GM12878 (cell line): ENCODE results near the gene USP37. TPM values are rescaled to one million over a fixed set of nuclear protein-coding genes. Genes with fewer than 3 reads are reported as not detected.
A peak's percentile ranks its signal among the peaks of the same experiment; 100 is the strongest.

Source experiments
- ATAC-seq: fragments of 200-7000 bp; cut with Tn5 transposase; 3 replicates; pipeline ENCODE4 v1.9.1; 2020; ENCODE audit warnings: mild to moderate bottlenecking, moderate library complexity
- BruUV-seq: library from RNA; stranded (reverse); fragments of 400-500 nt; replicated peaks from 2 replicates; lab custom pipeline; 2021; lab: Mats Ljungman, UMichigan
- CTCF ChIA-PET: fragments of 300-600 bp; sonication (Branson Sonifier 250); formaldehyde crosslinking; extraction: SDS; loops from one replicate; lab custom pipeline; 2021; ENCODE audit warnings: inconsistent platforms; lab: Yijun Ruan, JAX
- POLR2A ChIA-PET: fragments of 350-600 bp; formaldehyde crosslinking; extraction: SDS; loops from one replicate; lab custom pipeline; 2021; ENCODE audit warnings: inconsistent platforms; lab: Charles Lee
- RAD21 ChIA-PET: fragments of 300-600 bp; sonication (Branson Sonifier 250); formaldehyde crosslinking; loops from one replicate; lab custom pipeline; 2023; ENCODE audit warnings: antibody characterized with exemption; ENCODE audit not compliant: unreplicated experiment; lab: Charles Lee
- SMC1A ChIA-PET: fragments of 300-600 bp; sonication (Branson Sonifier 250); formaldehyde crosslinking; loops from one replicate; lab custom pipeline; 2023; ENCODE audit not compliant: unreplicated experiment, uncharacterized antibody; lab: Charles Lee
- DNase-seq: peaks from one replicate; pipeline ENCODE4 v3.0.0-alpha.2; 2011; ENCODE audit warnings: low read depth, low spot score
- FAIRE-seq: peaks from 3 replicates; lab custom pipeline; 2011; peaks lifted over from hg19 to GRCh38; lab: Jason Lieb, UNC
- H2AFZ ChIP-seq: 2 replicates; pipeline ENCODE4 v1.6.0; 2011; ENCODE audit warnings: low read depth, low read length, control low read depth; ENCODE audit not compliant: control insufficient read depth
- H3K27ac ChIP-seq: 2 replicates; pipeline ENCODE4 v1.5.1; 2011; ENCODE audit warnings: control low read depth; ENCODE audit not compliant: control insufficient read depth, insufficient read depth
- H3K27me3 ChIP-seq, 2 experiments: replicated peaks in 1 of 2; 2 replicates each; pipeline versions ENCODE4 v1.6.0 to v1.6.1; 2011; ENCODE audit warnings: low read length in 1 of 2; ENCODE audit not compliant: control insufficient read depth in 2 of 2, insufficient read depth in 2 of 2
- H3K36me3 ChIP-seq, 2 experiments: 2 replicates each; pipeline ENCODE4 v1.5.1; 2011; ENCODE audit warnings: low read length in 1 of 2; ENCODE audit not compliant: control insufficient read depth in 2 of 2, insufficient read depth in 2 of 2
- H3K4me1 ChIP-seq: 2 replicates; pipeline ENCODE4 v1.6.1; 2011; ENCODE audit warnings: mild to moderate bottlenecking, low read length, moderate library complexity, mixed read lengths; ENCODE audit not compliant: control insufficient read depth, insufficient read depth
- H3K4me2 ChIP-seq: 2 replicates; pipeline ENCODE4 v1.6.0; 2011; ENCODE audit warnings: control low read depth; ENCODE audit not compliant: control insufficient read depth, insufficient read depth
- H3K4me3 ChIP-seq: fragments of 200-600 bp; sonication (generic); 2 replicates; pipeline ENCODE4 v1.5.1; 2016
- H3K79me2 ChIP-seq: 2 replicates; pipeline ENCODE4 v1.6.0; 2011; ENCODE audit warnings: low read length; ENCODE audit not compliant: control insufficient read depth, insufficient read depth
- H3K9ac ChIP-seq: 2 replicates; pipeline ENCODE4 v1.8.0; 2011; ENCODE audit warnings: low read length, control low read depth, mixed read lengths; ENCODE audit not compliant: control insufficient read depth, insufficient read depth
- H3K9me3 ChIP-seq: replicated peaks from 3 replicates; pipeline ENCODE4 v1.5.1; 2011; ENCODE audit warnings: mild to moderate bottlenecking, low read length; ENCODE audit not compliant: control insufficient read depth, insufficient read depth
- H4K20me1 ChIP-seq: 2 replicates; pipeline ENCODE4 v1.6.0; 2011; ENCODE audit not compliant: control insufficient read depth, insufficient read depth
- BHLHE40 ChIP-seq, 2 experiments: fragments of 450-650 bp in 1 of 2; IDR thresholded peaks; 2 replicates each; pipeline ENCODE4 v1.6.1; 2011 to 2017; ENCODE audit warnings: low read depth in 2 of 2, borderline replicate concordance in 1 of 2, improper control_type of control experiment in 1 of 2, low read length in 1 of 2, mild to moderate bottlenecking in 1 of 2
- FOXM1 ChIP-seq: IDR thresholded peaks from 2 replicates; pipeline ENCODE4 v1.6.1; 2012; ENCODE audit warnings: low read depth, mild to moderate bottlenecking, inconsistent platforms, low read length, moderate library complexity
- IKZF1 ChIP-seq: fragments of 450-650 bp; conservative IDR thresholded peaks from 2 replicates; pipeline ENCODE4 v1.6.1; 2017; ENCODE audit warnings: antibody characterized with exemption, mild to moderate bottlenecking
- MEF2B ChIP-seq: fragments of 450-650 bp; IDR thresholded peaks from 2 replicates; pipeline ENCODE4 v1.6.1; 2018; ENCODE audit warnings: mild to moderate bottlenecking, moderate library complexity; ENCODE audit not compliant: partially characterized antibody, poor library complexity, severe bottlenecking
- RFX5 ChIP-seq: IDR thresholded peaks from 2 replicates; pipeline ENCODE4 v1.6.1; 2011; ENCODE audit warnings: low read depth, low read length, improper control_type of control experiment
- SRF ChIP-seq, 2 experiments: IDR thresholded peaks; 2 replicates each; pipeline ENCODE4 v1.6.1; 2011; ENCODE audit warnings: low read depth in 2 of 2, low read length in 2 of 2, mild to moderate bottlenecking in 1 of 2, moderate library complexity in 1 of 2
- WGBS: methylation state at CpG from one replicate; pipeline ENCODE4 v1.1.6; 2016; ENCODE audit warnings: low lambda C conversion rate; ENCODE audit not compliant: insufficient replicate concordance, insufficient coverage; ENCODE audit errors: missing lambda C conversion rate; 5-methylcytosine and 5-hydroxymethylcytosine counted together
- in situ Hi-C: fragments of 300-500 bp; cut with MboI; formaldehyde crosslinking; loops from 9 replicates; pipeline ENCODE4 v1.14.3; 2018; ENCODE audit warnings: mixed read lengths
- intact Hi-C: fragments of 100-400 bp; cut with micrococcal nuclease; formaldehyde crosslinking; loops from one replicate; pipeline ENCODE4 v1.14.2; 2022; ENCODE audit not compliant: unreplicated experiment
- polyA plus RNA-seq, 11 experiments: library from polyadenylated mRNA; depleted of rRNA in 4 of 11; unstranded in 6 of 11; stranded (reverse) in 5 of 11; fragments of >200 nt; fragmentation: Nextera tagmentation in 4 of 11; fragmentation: Illumina TruSeq in 1 of 11; extraction: Ambion mirVana in 4 of 11; extraction: Trizol in 1 of 11; gene quantifications; 1 replicate in 1 of 11; 2 replicates in 10 of 11; pipeline versions ENCODE4 v1.2.1 to v1.2.3, GENCODE V29; 2011 to 2016; ENCODE audit warnings: inconsistent platforms in 2 of 11, missing spikeins in 2 of 11, low read depth in 1 of 11
- total RNA-seq, 4 experiments: library from RNA; depleted of rRNA in 3 of 4; stranded (reverse); fragments of >200 nt in 3 of 4; fragmentation: Illumina TruSeq in 1 of 4; extraction: Trizol in 1 of 4; gene quantifications; 2 replicates each; pipeline versions ENCODE4 v1.2.1 to v1.2.3, GENCODE V29; 2013 to 2021

Gene USP37
- total and polyA plus RNA-seq, 10 of the 15 experiments (the other 5 are each of a cell fraction or from before 2014, with no cell fraction given): 2.8 to 16.0 (median 10.4) TPM

GRCh38 chr2:218418717-218419458 is 149.3 kb downstream of the USP37 start, which contains the start of gene VIL1:
TSS of gene VIL1 (plus strand) at chr2:218419123. CDS start at chr2:218423779, 4,656 bp downstream.
- Histone ChIP-seq H3K4me2 (no peak within 1 kb of the TSS), H3K9me3 (no peaks in the 10 kb centered on the region), H3K27me3 (no peaks in the 10 kb centered on the region), H3K4me3 (no peak within 1 kb of the TSS), H3K4me1 (no peaks in the 10 kb centered on the region), H3K79me2 (no peaks in the 10 kb centered on the region), H3K36me3 (no peaks in the 10 kb centered on the region), H4K20me1 (no peaks in the 10 kb centered on the region), H3K27ac (no peak within 1 kb of the TSS), H2AFZ (no peak within 1 kb of the TSS), H3K9ac (no peak within 1 kb of the TSS)
- FAIRE-seq (no peak), ATAC-seq (peak; percentile 63), DNase-seq (no peak)
- in situ Hi-C loops: no loop called here
- ChIA-PET SMC1A (interaction anchor here (1.0 to 1.6 kb wide), 2 partner anchors 10 to 66 kb away, joined by 3 to 4 read pairs; no protein-coding TSS in a partner anchor), POLR2A (interaction anchor here (0.7 kb wide), 1 partner anchor 152 kb away, joined by 3 read pairs; no protein-coding TSS in a partner anchor), RAD21 (no interaction called here), CTCF (interaction anchor here (1.2 kb wide), 1 partner anchor 12 kb away, joined by 3 read pairs; no protein-coding TSS in a partner anchor)
- TF ChIP-seq IKZF1 (peak; percentile 46), SRF (IDR thresholded peaks at IDR 0.05; ENCODE audit: low read depth in 2 of 2, low read length in 2 of 2) (peak; percentile 17 to 52; a peak in 1 of 4 replicates), RFX5 (no peak), MEF2B (peak; percentile 19), BHLHE40 (IDR thresholded peaks at IDR 0.05; ENCODE audit: borderline replicate concordance in 1 of 2, low read depth in 2 of 2, low read length in 1 of 2) (peak in 1 of 2 experiments; percentile 13; a peak in 1 of 4 replicates), FOXM1 (no peak)
- BruUV-seq: no TSS peak
- 51% methylated on average over 9 of the region's 9 CpGs for WGBS
- intact Hi-C loops: no loop called here
